GM12892 (cell line): ENCODE measurements around the gene STRIP2.

Experiments used
- POLR2A ChIP-seq: IDR thresholded peaks from 2 replicates; pipeline ENCODE4 v1.6.1; 2011; ENCODE audit warnings: low read depth, low read length, control low read depth
- POLR2AphosphoS5 ChIP-seq: IDR thresholded peaks from 2 replicates; pipeline ENCODE4 v1.6.1; 2011; ENCODE audit warnings: low read depth, low read length, control low read depth
- TAF1 ChIP-seq: IDR thresholded peaks from 2 replicates; pipeline ENCODE4 v1.6.1; 2011; ENCODE audit warnings: low read depth, mild to moderate bottlenecking, control low read depth, low read length, borderline replicate concordance

- TF ChIP-seq POLR2AphosphoS5 (no peak), TAF1 (no peak), POLR2A (no peak)
Observed at GRCh38 chr7:129465080-129465479, 30.8 kb downstream of the STRIP2 start.
